Activated CD4-positive, alpha-beta T cell treated with anti-CD3 and anti-CD28 coated beads, Interleukin-2, amount 50 U/mL, for 24 hours (primary cell): ENCODE measurements around the gene CCNG1.
A peak's percentile ranks its signal among the peaks of the same experiment; 100 is the strongest.
"Not testable (repeated sequence)": the region's sequence is repeated elsewhere in the genome, so short reads cannot be mapped to it uniquely, and the experiment has no call there.

Experiments used
- DNase-seq, 2 donors: peaks; one replicate each; pipeline ENCODE4 v3.0.0-alpha.2; 2020; ENCODE audit warnings: low read depth in 1 of 2, low spot score in 1 of 2

The CCNG1 gene

GRCh38 chr5:163440954-163441353 is 3.6 kb downstream of the CCNG1 start:
- DNase-seq, result no peak

- no peak for DNase-seq
Measured at GRCh38 chr5:163444526-163444925, 7.1 kb downstream of the CCNG1 start.

GRCh38 chr5:163445345-163445744 is 8.0 kb downstream of the CCNG1 start:
- no peak for DNase-seq

- DNase-seq, result no peak
Measured at GRCh38 chr5:163447191-163447590, 9.8 kb downstream of the CCNG1 start.

GRCh38 chr5:163447875-163448274 is 10.5 kb downstream of the CCNG1 start:
- DNase-seq, result no peak

- DNase-seq, result no peak
Measured at GRCh38 chr5:163448491-163448890, 11.1 kb downstream of the CCNG1 start.

GRCh38 chr5:163451489-163451888 is 14.1 kb downstream of the CCNG1 start:
- DNase-seq, result no peak

- no peak for DNase-seq
Measured at GRCh38 chr5:163453705-163454104, 16.3 kb downstream of the CCNG1 start.

- not testable (repeated sequence) for DNase-seq
Measured at GRCh38 chr5:163455406-163455805, 18.0 kb downstream of the CCNG1 start.

GRCh38 chr5:163456029-163456589 is 18.7 kb downstream of the CCNG1 start:
- no peak for DNase-seq

GRCh38 chr5:163456840-163457239 is 19.4 kb downstream of the CCNG1 start:
- DNase-seq, result no peak

GRCh38 chr5:163458778-163459385 is 21.5 kb downstream of the CCNG1 start:
- DNase-seq, result no peak

- no peak for DNase-seq
Measured at GRCh38 chr5:163459462-163459818, 22.0 kb downstream of the CCNG1 start.

- DNase-seq, result peak; percentile 94 to 95
Measured at GRCh38 chr5:163459819-163460561, 22.6 kb downstream of the CCNG1 start, which contains the start of gene NUDCD2. Gene NUDCD2 (minus strand): TSS chr5:163460102. CDS start chr5:163460050, 52 bp downstream.

GRCh38 chr5:163460562-163461171 is 23.3 kb downstream of the CCNG1 start, which contains the start of gene HMMR:
Gene HMMR (plus strand): TSS chr5:163460632. CDS start chr5:163460693, 61 bp downstream.
- DNase-seq, result peak in 1 of 2 donors; percentile 5

- no peak for DNase-seq
Measured at GRCh38 chr5:163463063-163463435, 25.7 kb downstream of the CCNG1 start.

GRCh38 chr5:163467682-163468081 is 30.3 kb downstream of the CCNG1 start:
- no peak for DNase-seq

- no peak for DNase-seq
Measured at GRCh38 chr5:163473635-163474243, 36.3 kb downstream of the CCNG1 start.

GRCh38 chr5:163475411-163475810 is 38.0 kb downstream of the CCNG1 start:
- no peak for DNase-seq

- no peak for DNase-seq
Measured at GRCh38 chr5:163478126-163478981, 41.0 kb downstream of the CCNG1 start.

- no peak for DNase-seq
Measured at GRCh38 chr5:163478982-163479271, 41.5 kb downstream of the CCNG1 start.
